HL-60 (cell line): Measurements from ENCODE around the gene IGFL1.
"Not testable (repeated sequence)": the region's sequence is repeated elsewhere in the genome, so short reads cannot be mapped to it uniquely, and the experiment has no call there.

ENCODE experiments used
- CTCF ChIP-seq: IDR thresholded peaks from one replicate; pipeline ENCODE4 v1.5.1; 2011; ENCODE audit warnings: low read length, control low read depth, inconsistent platforms; ENCODE audit not compliant: insufficient read depth
- POLR2AphosphoS5 ChIP-seq: IDR thresholded peaks from 2 replicates; pipeline ENCODE4 v1.6.1; 2012; ENCODE audit warnings: low read depth
- REST ChIP-seq: IDR thresholded peaks from 2 replicates; pipeline ENCODE4 v1.6.1; 2012; ENCODE audit warnings: low read depth; ENCODE audit not compliant: insufficient replicate concordance
- SPI1 ChIP-seq: IDR thresholded peaks from 2 replicates; pipeline ENCODE4 v1.6.1; 2012; ENCODE audit warnings: low read depth, mild to moderate bottlenecking, borderline replicate concordance

GRCh38 chr19:46261501-46261900 is 32.0 kb downstream of the IGFL1 start:
- TF ChIP-seq SPI1, REST, CTCF, POLR2AphosphoS5: not testable (repeated sequence)
